Mucosa of gallbladder (tissue), 1 donor: ENCODE measurements around the gene SELENOO. TPM values are rescaled to one million over a fixed set of nuclear protein-coding genes. Genes with fewer than 3 reads are reported as not detected.

Experiments used
- DNase-seq: peaks from one replicate; pipeline ENCODE4 v3.0.0-alpha.2; 2020; ENCODE audit warnings: low spot score
- total RNA-seq: library from RNA; stranded (reverse); gene quantifications from one replicate; pipeline ENCODE4 v1.2.1, GENCODE V29; 2021
- donor health status: DM: no; HTN: no; CAD: no.

Gene SELENOO
- total RNA-seq, 1 donor from 2014 or later = 37.0 TPM

GRCh38 chr22:50171319-50171964 lies 29.4 kb upstream of the SELENOO start:
- no peak for DNase-seq

DNA sequence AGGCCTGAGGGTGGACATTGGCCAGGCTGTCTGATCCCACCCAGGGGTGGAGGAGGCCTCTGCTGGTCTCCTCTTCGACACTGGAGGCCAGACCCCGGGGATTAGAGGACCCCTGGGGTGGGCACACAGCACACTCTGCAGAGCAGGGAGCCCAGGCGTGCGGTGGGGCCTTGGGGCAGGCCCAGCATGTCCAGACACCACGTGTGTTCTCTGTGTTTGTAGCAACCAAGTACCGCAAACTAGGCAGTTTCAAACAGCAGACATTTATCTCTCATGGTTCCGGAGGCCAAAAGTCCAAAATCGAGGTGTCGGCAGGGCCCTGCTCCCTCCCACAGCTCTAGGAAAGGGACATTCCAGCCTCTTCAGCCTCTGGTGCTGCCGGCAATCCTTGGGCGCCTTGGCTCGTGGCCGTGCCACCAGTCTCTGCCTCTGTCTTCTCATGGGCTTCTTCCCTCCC lies 28.8 kb upstream of the SELENOO start:
- DNase-seq = no peak

DNA sequence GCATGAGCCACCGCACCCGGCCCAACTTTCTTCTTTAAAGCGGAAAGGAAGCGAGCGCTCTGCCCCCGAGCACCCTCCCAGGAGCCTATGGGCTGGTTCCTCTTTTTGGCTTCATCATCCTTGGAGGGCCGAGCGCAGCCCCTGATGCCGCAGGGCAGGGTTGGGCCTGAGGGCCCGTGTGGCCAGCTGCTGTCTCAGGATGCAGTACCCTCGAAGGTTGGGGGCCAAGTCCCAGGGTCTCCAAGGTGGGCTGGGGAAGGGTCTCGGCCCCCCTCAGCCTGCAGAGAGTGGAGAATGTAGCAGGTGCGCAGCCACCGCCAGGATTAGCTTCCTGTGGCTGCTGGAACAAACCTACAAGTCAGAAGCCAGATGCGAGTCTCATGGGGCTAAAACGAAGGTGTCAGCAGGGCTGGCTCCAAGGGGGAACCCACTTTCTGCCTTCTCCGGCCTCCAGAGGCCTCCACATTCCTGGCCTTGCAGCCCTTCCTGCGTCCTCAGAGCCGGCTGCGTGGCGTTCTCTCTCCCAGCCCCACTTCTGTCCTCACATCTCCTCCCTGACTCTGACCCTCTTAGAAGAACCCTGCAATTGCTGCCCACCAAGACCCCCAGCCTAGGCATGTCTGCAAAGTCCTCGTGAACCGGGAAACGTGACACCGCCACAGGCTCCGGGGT lies 27.4 kb upstream of the SELENOO start:
- no peak for DNase-seq

- no peak for DNase-seq
These were observed 26.8 kb upstream of the SELENOO start for GRCh38 chr22:50173983-50174355.

DNA sequence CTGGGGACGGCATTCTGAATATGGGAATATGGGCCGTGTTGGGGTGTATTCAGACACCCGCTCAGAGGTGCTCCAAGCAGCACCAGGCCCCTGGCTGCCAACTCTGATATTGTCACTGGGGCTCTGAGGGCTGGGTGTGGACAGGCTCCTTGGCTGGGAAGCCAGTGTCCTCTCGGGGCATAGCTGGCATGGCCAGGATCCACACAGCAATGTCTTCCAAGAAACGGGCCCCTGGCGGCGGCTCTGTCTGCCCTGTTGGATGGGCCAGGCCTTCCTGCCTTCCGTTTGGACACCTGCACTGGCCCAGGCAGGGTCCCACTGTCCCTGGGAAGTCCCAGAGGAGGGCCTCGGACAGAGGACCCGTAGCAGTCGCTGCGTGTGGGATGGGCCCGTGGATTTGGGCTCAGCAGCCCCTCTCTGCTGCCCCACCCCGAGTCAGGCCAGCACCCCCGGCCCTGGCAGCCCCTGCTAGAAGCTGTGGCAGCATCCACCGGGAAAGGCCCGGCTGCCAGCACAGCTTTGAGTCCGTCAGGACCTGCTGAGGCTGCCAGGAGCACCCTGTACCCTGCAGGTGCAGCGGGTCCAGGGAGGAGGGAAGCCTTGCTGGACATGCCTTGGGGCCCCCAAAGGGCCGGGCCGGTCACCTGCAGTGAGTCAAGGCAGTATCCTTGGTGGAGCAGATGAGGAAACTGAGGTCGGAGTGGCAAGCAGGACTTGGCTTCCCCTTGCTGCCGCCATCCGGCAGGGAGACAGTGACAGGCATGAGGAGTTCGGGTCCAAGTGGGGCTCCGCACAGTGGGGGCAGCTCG lies 26.2 kb upstream of the SELENOO start:
- no peak for DNase-seq

DNA sequence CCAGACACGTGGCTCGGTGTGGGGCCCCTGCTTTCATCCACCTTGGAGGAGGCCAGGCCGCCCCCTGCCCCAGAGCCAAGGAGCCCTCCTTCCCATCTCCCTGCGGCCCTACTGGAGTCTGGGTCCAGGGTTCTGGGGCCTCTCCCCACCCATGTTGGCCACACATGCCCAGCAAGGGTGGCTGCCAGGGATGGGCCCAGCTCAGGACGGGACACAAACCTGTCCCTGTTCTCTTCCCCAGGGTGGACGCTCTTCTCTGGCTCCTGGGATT lies 25.7 kb upstream of the SELENOO start:
- DNase-seq = no peak

GRCh38 chr22:50175921-50176849 lies 24.6 kb upstream of the SELENOO start:
- DNase-seq = no peak

DNA sequence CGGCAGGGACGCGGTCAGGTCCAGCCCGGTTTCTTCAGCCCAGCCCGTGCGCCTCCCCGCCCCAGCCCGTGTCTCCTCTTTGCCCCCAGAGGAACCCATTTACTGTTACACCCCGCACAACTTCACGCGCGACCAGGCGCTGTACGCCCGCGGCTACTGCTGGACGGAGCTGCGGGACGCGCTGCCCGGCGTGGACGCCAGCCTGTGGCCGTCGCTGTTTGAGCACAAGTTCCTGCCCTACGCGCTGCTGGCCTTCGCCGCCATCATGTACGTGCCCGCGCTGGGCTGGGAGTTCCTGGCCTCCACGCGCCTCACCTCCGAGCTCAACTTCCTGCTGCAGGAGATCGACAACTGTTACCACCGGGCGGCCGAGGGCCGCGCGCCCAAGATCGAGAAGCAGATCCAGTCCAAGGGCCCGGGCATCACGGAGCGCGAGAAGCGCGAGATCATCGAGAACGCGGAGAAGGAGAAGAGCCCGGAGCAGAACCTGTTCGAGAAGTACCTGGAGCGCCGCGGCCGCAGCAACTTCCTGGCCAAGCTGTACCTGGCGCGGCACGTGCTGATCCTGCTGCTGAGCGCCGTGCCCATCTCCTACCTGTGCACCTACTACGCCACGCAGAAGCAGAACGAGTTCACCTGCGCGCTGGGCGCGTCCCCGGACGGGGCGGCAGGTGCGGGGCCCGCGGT lies 23.8 kb upstream of the SELENOO start:
- DNase-seq = no peak

- DNase-seq = no peak
These were observed 23.0 kb upstream of the SELENOO start for GRCh38 chr22:50177537-50178470.

DNA sequence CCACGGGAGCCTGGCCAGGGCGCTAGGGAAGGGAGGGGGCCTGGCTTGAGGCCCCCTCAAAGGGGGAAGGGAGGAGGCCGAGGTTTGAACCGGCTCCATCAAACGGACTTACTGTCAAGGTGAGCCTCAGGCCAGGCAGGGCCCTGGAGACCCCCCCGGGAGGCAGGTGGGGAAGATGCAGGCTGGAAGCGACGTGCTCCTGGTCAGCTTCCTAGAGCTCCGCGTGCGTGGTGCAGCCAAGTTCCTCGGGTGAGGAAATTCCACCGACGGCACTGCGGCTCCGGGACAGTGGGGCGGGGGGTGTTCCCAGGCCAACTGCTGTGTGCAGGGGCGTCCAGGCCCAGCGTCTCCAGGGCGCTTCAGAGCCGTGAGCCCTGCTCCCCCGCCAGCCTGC lies 22.3 kb upstream of the SELENOO start:
- DNase-seq = no peak

DNA sequence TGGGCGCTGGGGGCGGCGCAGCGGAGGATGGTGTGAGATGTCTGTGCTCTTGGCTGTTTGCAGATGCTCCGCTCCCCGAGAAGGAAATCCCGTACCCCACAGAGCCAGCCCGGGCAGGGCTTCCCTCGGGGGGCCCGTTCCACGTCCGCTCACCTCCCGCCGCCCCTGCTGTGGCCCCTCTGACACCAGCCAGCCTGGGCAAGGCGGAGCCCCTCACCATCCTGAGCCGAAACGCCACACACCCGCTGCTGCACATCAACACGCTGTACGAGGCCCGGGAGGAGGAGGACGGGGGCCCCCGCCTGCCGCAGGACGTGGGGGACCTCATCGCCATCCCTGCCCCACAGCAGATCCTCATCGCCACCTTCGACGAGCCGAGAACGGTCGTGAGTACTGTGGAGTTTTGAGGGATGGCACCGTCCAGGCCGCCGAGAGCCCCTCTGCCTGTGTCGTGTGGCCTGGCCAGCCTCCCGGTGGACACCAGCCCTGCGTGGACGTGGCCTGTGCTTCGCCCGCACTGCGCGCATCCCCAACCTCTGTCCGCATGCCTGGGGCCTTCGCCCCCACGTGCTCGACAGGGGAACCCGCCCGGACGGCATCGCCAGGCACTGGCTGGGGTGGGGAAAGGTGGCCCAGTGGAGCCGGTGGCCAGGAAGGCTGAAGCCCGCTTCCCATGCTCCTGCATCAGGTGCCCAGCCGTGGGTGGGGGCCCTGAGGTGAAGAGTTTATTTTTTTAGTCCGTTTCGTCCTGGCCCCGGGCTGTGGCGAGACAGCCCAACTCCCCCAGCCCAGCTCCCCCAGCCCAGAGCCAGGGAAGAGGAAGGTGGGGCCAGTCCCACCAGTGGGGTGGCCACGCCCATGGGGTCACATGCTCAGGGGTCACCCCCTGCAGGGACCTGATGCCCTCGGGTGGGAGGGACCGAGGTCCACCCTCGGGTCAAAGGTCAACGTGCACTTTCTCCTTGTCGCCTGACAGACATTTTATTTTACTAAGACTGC lies 21.6 kb upstream of the SELENOO start:
- no peak for DNase-seq

DNA sequence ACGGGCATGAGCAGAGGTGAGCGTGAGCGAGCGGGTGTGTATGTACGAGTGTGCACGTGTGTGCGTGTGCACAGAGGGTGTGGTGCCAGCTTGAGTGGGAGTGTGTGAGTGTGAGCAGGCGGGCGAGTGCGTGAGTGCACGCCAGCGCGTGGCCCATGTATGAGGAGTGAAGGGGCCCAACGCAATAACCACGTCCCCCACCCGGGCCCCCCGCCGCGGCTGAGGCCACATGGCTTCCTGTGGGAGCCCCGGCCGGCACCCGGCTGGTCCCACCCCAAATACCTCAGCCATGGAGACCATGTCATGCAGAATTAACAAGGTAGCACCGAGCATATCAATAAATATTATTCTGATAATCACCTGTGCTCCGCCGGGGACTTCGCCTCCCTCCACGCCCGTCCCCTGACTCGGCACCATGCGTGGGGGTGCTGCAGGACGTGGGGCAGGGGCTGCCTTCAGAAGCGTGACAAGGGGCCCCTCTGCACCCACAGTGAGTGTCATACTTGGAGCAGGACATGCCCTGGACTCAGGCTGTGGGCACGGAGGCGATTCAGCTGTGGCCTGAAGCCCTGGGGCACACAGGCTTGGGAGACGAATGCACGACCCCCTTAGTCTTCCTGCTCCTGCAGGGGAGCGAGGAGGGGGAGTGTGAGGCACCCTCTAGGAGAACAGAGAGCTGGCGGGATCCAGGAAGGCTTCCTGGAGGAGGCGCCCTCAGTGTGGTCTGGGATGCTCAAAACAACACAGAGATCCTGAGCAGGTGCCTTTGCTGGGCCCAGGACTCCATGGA lies 20.7 kb upstream of the SELENOO start:
- no peak for DNase-seq

DNA sequence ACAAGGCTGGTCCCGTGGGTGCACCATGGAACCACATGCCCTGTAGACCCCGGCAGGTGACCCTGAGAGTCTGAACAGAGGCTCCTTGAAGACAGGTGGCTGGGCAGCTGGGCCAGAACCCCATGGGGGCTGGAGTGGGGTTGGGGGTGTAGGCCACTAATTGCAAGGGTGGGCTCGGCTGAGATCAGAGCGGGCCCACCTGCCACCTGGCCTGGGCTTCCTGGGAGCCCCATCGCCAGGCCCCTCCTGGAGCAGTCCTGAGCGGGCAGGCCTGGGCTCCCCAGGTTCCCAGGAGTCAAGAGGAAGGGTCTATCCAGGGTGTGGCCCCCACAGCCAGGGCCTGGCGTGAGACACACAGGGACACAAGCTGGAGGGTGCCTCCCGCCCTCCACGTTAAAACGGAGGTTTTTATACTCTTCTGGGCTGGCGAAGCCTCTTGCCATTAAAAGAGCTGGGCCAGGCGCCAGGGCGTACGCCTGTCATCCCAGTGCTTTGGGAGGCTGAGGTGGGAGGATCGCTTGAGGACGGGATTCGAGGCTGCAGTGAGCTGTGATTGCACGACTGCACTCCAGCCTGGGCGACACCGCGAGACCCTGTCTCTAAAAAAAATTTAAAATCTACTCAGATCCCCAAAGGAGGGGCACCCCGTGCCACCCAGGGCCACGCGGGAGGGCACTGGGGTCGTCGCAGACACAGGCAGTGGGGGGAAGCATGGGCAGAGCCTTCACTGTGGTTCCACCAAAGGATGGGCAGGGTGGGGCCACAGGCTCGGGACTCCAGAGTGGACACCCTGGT lies 19.9 kb upstream of the SELENOO start:
- DNase-seq = no peak

- DNase-seq = no peak
These were observed 18.4 kb upstream of the SELENOO start for GRCh38 chr22:50182176-50183081.

GRCh38 chr22:50183141-50183971 lies 17.5 kb upstream of the SELENOO start:
- no peak for DNase-seq
